Measurements from ENCODE around the gene NUDC.

NUDC gene

DNA sequence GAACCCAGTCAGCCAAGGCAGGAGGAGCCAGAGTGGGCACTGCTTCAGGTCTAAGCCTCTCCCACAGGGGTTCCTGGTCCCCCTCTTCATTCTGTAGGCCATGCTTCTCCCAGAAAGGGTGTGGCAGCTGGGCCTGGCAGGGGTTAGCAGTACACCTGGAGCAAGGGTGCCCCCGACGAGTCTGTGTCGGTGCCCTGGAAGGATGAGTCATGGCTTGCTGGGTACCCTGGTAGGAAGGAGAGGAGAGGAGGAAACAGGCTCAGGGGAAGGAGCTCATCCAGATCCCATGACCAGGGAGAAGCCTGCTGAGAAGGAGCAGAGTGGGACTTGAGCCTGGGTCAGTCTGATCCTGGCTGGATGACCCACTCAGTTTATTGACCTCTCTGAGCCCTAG is 28.4 kb downstream of the NUDC start:
- TF ChIP-seq, protein P1, sequence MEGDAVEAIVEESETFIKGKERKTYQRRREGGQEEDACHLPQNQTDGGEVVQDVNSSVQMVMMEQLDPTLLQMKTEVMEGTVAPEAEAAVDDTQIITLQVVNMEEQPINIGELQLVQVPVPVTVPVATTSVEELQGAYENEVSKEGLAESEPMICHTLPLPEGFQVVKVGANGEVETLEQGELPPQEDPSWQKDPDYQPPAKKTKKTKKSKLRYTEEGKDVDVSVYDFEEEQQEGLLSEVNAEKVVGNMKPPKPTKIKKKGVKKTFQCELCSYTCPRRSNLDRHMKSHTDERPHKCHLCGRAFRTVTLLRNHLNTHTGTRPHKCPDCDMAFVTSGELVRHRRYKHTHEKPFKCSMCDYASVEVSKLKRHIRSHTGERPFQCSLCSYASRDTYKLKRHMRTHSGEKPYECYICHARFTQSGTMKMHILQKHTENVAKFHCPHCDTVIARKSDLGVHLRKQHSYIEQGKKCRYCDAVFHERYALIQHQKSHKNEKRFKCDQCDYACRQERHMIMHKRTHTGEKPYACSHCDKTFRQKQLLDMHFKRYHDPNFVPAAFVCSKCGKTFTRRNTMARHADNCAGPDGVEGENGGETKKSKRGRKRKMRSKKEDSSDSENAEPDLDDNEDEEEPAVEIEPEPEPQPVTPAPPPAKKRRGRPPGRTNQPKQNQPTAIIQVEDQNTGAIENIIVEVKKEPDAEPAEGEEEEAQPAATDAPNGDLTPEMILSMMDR (IDR thresholded peaks at IDR 0.05; ENCODE audit: borderline replicate concordance, control extremely low read depth, extremely low read depth, insufficient read depth, missing control alignments) = no peak
- DNase-seq (ENCODE audit: low spot score) = no peak
- in situ Hi-C loops (cut with MboI; ENCODE audit: low sequenced_read_pairs, unreplicated experiment) = no loop called here

DNA sequence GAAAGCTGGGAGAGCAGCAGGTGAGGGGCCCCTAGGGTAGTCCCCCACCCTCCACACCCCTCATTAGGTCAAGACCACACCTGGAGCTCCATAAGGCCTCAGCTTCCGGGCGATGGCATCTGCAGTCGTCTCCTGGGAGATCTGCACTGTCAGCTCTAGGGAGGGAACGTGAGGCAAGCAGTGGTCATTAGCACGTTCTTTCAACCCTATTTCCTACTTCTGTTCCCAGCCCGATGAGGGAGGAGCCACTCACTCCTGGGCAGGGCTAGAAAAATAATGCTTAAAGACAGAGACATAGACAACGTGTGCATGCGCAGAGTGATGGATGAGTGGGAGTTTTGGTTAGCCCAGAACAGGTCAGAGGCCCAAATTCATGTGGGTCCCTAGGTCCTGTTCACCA is 29.1 kb downstream of the NUDC start:
- no peak for DNase-seq (ENCODE audit: low spot score)
- in situ Hi-C loops (cut with MboI; ENCODE audit: low sequenced_read_pairs, unreplicated experiment) = no loop called here
- TF ChIP-seq, protein P1 (IDR thresholded peaks at IDR 0.05; ENCODE audit: borderline replicate concordance, control extremely low read depth, extremely low read depth, insufficient read depth, missing control alignments) = no peak

DNA sequence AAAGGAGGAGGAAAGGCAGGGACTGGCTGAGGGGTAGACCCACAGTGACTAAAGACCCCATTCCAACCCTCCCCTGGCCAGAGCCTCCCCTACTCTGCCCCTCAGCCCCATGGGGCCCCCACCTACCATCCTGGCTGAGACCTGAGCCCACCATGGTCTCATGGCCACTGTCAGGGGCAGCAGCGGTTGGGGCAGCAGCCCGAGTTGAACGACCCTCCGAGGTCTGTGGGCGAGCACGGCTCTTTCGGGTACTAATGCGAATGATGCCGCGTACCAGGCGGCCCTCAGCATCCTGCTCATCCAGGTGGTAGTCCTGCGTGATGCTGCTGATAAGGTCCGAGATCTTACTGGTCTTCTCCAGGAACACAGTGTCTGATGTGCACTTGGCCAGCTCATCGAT is 29.7 kb downstream of the NUDC start:
- in situ Hi-C loops (cut with MboI; ENCODE audit: low sequenced_read_pairs, unreplicated experiment) = no loop called here

DNA sequence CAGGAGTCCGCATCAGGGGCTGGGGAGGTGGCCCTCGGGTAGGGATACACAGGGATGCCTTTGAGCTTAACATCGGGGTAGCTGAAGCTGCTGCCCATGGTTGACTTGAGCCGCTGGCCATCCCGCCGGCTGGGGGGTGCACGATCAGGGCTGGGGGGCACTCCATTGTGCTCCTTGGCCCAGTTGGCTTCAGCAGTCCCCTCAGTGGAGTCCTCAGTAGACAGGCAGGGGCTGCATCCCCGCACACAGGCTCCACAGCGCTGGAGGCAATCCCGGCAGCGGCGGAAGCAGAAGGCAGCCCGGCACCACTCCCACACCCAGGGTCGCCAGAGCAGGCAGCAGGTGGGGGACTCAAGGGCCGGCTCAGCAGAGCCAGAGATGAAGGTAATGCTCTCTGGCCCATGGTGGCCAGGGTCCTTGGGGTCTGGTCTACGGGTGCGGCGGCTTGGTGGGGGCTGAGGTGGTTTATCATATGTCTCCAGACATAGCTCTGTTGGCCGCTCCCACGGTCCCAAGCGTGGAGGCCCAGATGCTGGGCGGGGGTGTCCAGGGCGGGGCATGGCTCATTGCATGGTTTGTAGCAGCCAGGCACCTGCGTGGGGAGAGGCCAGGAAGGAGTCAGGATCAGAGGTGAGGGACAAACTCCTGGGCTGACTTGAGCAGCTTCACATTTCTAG is 30.4 kb downstream of the NUDC start:
- TF ChIP-seq, protein P1 (IDR thresholded peaks at IDR 0.05; ENCODE audit: borderline replicate concordance, control extremely low read depth, extremely low read depth, insufficient read depth, missing control alignments) = no peak
- in situ Hi-C loops (cut with MboI; ENCODE audit: low sequenced_read_pairs, unreplicated experiment) = no loop called here
- DNase-seq (ENCODE audit: low spot score) = no peak

More for the DNA sequence above, 29.7 kb downstream of the NUDC start:
- TF ChIP-seq, protein P1 (IDR thresholded peaks at IDR 0.05; ENCODE audit: borderline replicate concordance, control extremely low read depth, extremely low read depth, insufficient read depth, missing control alignments) = no peak
- DNase-seq (ENCODE audit: low spot score) = no peak

DNA sequence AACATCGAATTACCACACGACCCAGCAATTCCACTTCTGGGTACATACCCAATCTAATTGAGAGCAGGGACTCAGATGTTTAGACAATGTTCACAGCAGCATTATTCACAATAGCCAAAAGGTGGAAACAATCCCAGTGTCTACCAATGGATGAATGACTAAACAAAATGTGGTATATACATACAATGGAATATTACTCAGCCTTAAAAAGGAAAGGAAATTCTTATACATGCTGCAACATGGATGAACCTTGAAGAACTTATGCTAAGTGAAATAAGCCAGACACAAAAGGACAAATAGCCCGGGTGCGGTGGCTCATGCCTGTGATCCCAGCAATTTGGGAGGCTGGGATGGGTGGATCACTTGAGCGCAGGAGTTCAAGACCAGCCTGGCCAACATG is 31.8 kb downstream of the NUDC start:
- DNase-seq (ENCODE audit: low spot score) = no peak
- TF ChIP-seq, protein P1 (IDR thresholded peaks at IDR 0.05; ENCODE audit: borderline replicate concordance, control extremely low read depth, extremely low read depth, insufficient read depth, missing control alignments) = no peak
- in situ Hi-C loops (cut with MboI; ENCODE audit: low sequenced_read_pairs, unreplicated experiment) = no loop called here

DNA sequence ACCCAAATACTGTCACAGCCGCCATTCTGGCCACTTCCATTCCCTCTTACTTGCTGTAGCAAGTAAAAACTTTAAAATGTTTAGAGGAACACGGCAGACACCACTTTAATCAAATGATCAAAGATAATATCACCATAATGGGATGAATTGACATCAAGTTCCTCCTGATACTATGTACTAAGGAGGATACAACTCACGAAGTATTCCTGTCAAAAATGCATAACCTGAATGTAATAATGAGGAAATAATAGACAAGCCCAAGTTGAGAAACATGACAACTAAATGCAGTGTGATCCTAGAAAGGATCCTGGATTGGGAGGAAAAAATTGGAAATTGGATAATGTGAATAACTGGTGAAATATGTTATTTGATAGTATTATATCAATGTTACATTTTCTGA is 34.8 kb downstream of the NUDC start:
- no peak for DNase-seq (ENCODE audit: low spot score)
- in situ Hi-C loops (cut with MboI; ENCODE audit: low sequenced_read_pairs, unreplicated experiment) = no loop called here
- TF ChIP-seq, protein P1 (IDR thresholded peaks at IDR 0.05; ENCODE audit: borderline replicate concordance, control extremely low read depth, extremely low read depth, insufficient read depth, missing control alignments) = no peak

Measured in GM13976 (cell line).